Hepatocyte (in vitro differentiated cells): ENCODE results near the gene MRTFA.

Experiments used
- CTCF ChIP-seq: fragments of 200-600 bp; sonication (generic); IDR thresholded peaks from 2 replicates; pipeline ENCODE4 v1.5.1; 2016; ENCODE audit warnings: antibody characterized with exemption, mild to moderate bottlenecking; ENCODE audit not compliant: poor library complexity
- EZH2 ChIP-seq: fragments of 200-600 bp; sonication (generic); IDR thresholded peaks from 2 replicates; pipeline ENCODE4 v1.6.1; 2016; ENCODE audit warnings: antibody characterized with exemption, mild to moderate bottlenecking, borderline replicate concordance
- EZH2phosphoT487 ChIP-seq: fragments of 200-600 bp; sonication (generic); IDR thresholded peaks from one replicate; pipeline ENCODE4 v1.6.1; 2018; ENCODE audit warnings: antibody characterized with exemption, mild to moderate bottlenecking, low read depth, moderate library complexity; ENCODE audit not compliant: unreplicated experiment, severe bottlenecking

DNA sequence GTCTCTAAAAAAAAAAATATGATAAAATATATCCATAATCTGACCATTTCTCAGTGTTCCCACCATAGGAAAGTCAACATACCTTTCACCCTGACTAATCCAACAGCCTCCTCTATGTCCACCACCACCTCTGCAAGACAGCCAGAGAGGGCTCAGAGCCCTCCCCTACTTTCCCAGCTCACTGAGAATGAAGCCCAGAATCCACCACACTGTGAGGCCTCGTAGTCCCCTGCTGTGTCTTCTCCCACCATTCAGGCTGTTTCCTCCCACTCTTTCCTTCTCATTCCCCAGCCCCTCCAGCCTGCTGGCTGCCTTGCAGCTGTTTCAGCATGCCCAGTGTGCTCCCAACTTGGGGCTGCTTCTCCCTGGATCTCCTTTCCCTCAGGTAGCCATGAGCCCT is 239.1 kb downstream of the MRTFA start:
- TF ChIP-seq CTCF (no peak), EZH2 (no peak), EZH2phosphoT487 (no peak)
